BLaER1 treated with 17β-estradiol and CSF1 and Interleukin-3, amounts not matched to agents 10 nM and 100 nM (cell line): ENCODE results near the gene FOXO3B.
"Not testable (repeated sequence)": the region's sequence is repeated elsewhere in the genome, so short reads cannot be mapped to it uniquely, and the experiment has no call there.

Experiments
- H3K27ac ChIP-seq, 11 experiments: shearing (Covaris generic); formaldehyde crosslinking; 2 replicates each; pipeline ENCODE4 v1.8.1; 2022
- H3K27me3 ChIP-seq, 11 experiments: shearing (Covaris generic); formaldehyde crosslinking; 2 replicates each; pipeline ENCODE4 v1.8.1; 2022
- H3K36me3 ChIP-seq, 11 experiments: shearing (Covaris generic); formaldehyde crosslinking; 2 replicates each; pipeline ENCODE4 v1.8.1; 2022
- H3K4me1 ChIP-seq, 10 experiments: shearing (Covaris generic); formaldehyde crosslinking; 2 replicates each; pipeline ENCODE4 v1.8.1; 2022
- H3K4me2 ChIP-seq, 11 experiments: shearing (Covaris generic); formaldehyde crosslinking; 2 replicates each; pipeline ENCODE4 v1.8.1; 2022
- H3K4me3 ChIP-seq, 10 experiments: shearing (Covaris generic); formaldehyde crosslinking; 2 replicates each; pipeline ENCODE4 v1.8.1; 2022
- H3K9ac ChIP-seq, 11 experiments: shearing (Covaris generic); formaldehyde crosslinking; 2 replicates each; pipeline ENCODE4 v1.8.1; 2022
- H3K9me3 ChIP-seq, 11 experiments: shearing (Covaris generic); formaldehyde crosslinking; replicated peaks in 1 of 11; 2 replicates each; pipeline ENCODE4 v1.8.1; 2022
- H4K20me1 ChIP-seq, 11 experiments: shearing (Covaris generic); formaldehyde crosslinking; 2 replicates each; pipeline ENCODE4 v1.8.1; 2022

The FOXO3B gene

GRCh38 chr17:18677381-18677780, 4.7 kb downstream of the FOXO3B start:
- peaks cover 43 to 64% (median 60%) of the 10 kb centered on the region in 11 experiments for H3K9me3 ChIP-seq

GRCh38 chr17:18676928-18677327, 5.2 kb downstream of the FOXO3B start:
- not testable (repeated sequence) for H3K27me3 ChIP-seq, H3K4me2 ChIP-seq, H3K27ac ChIP-seq, H3K4me3 ChIP-seq, H4K20me1 ChIP-seq, H3K4me1 ChIP-seq, H3K9ac ChIP-seq
- peaks cover 27 to 73% (median 58%) of the 10 kb centered on the region in 11 experiments for H3K36me3 ChIP-seq
- H3K9me3 ChIP-seq: peaks cover 47 to 69% (median 65%) of the 10 kb centered on the region in 11 experiments

More at GRCh38 chr17:18677381-18677780, 4.7 kb downstream of the FOXO3B start:
- H3K36me3 ChIP-seq: peaks cover 22 to 68% (median 53%) of the 10 kb centered on the region in 11 experiments
- H3K27me3 ChIP-seq, H3K9ac ChIP-seq, H3K27ac ChIP-seq, H3K4me1 ChIP-seq, H3K4me3 ChIP-seq, H3K4me2 ChIP-seq, H4K20me1 ChIP-seq: not testable (repeated sequence)

GRCh38 chr17:18672395-18673227, 9.5 kb downstream of the FOXO3B start:
- not testable (repeated sequence) for H4K20me1 ChIP-seq, H3K4me1 ChIP-seq, H3K27ac ChIP-seq, H3K4me2 ChIP-seq, H3K9ac ChIP-seq, H3K27me3 ChIP-seq
- H3K9me3 ChIP-seq: peaks cover 80 to 90% (median 84%) of the 10 kb centered on the region in 11 experiments
- peak overlapping the region in 2 of 10 experiments; percentile 19 to 35; a peak in 2 of 20 replicates for H3K4me3 ChIP-seq
- H3K36me3 ChIP-seq: peaks cover 55 to 86% (median 74%) of the 10 kb centered on the region in 11 experiments

- H3K9ac ChIP-seq, H4K20me1 ChIP-seq, H3K27me3 ChIP-seq, H3K4me1 ChIP-seq, H3K4me3 ChIP-seq, H3K4me2 ChIP-seq, H3K27ac ChIP-seq: not testable (repeated sequence)
- peaks cover 44 to 73% (median 57%) of the 10 kb centered on the region in 11 experiments for H3K36me3 ChIP-seq
- H3K9me3 ChIP-seq: peaks cover 85 to 92% (median 89%) of the 10 kb centered on the region in 11 experiments
Measured at GRCh38 chr17:18668625-18669024, 13.5 kb downstream of the FOXO3B start.

GRCh38 chr17:18667535-18667934, 14.6 kb downstream of the FOXO3B start:
- not testable (repeated sequence) for H3K4me1 ChIP-seq, H3K9ac ChIP-seq, H3K4me3 ChIP-seq, H3K27ac ChIP-seq, H3K4me2 ChIP-seq, H4K20me1 ChIP-seq, H3K27me3 ChIP-seq
- Histone ChIP-seq H3K36me3 (peaks cover 34 to 62% (median 46%) of the 10 kb centered on the region in 11 experiments), H3K9me3 (peaks cover 85 to 92% (median 89%) of the 10 kb centered on the region in 11 experiments)

- H4K20me1 ChIP-seq, H3K27ac ChIP-seq, H3K4me2 ChIP-seq, H3K4me1 ChIP-seq, H3K9ac ChIP-seq, H3K4me3 ChIP-seq, H3K27me3 ChIP-seq: not testable (repeated sequence)
- H3K9me3 ChIP-seq: peaks cover 85 to 92% (median 89%) of the 10 kb centered on the region in 11 experiments
- peaks cover 23 to 50% (median 34%) of the 10 kb centered on the region in 11 experiments for H3K36me3 ChIP-seq
Measured at GRCh38 chr17:18666326-18666725, 15.8 kb downstream of the FOXO3B start.

GRCh38 chr17:18661924-18662624, 20.0 kb downstream of the FOXO3B start:
- not testable (repeated sequence) for H3K4me3 ChIP-seq, H4K20me1 ChIP-seq, H3K9ac ChIP-seq, H3K27ac ChIP-seq, H3K4me2 ChIP-seq, H3K27me3 ChIP-seq, H3K4me1 ChIP-seq
- H3K9me3 ChIP-seq: peaks cover 79 to 96% (median 85%) of the 10 kb centered on the region in 11 experiments
- peaks cover 0 to 13% (median 1%) of the 10 kb centered on the region in 11 experiments; a peak in 7 of 22 replicates for H3K36me3 ChIP-seq

- not testable (repeated sequence) for H3K27ac ChIP-seq, H3K9ac ChIP-seq, H3K4me2 ChIP-seq, H3K27me3 ChIP-seq, H4K20me1 ChIP-seq, H3K36me3 ChIP-seq, H3K4me3 ChIP-seq, H3K4me1 ChIP-seq
- H3K9me3 ChIP-seq: peaks cover 6 to 32% (median 15%) of the 10 kb centered on the region in 11 experiments; a peak in 19 of 22 replicates
Measured at GRCh38 chr17:18650094-18650493, 32.0 kb downstream of the FOXO3B start.

GRCh38 chr17:18644291-18644690, 37.8 kb downstream of the FOXO3B start, which contains the start of gene TBC1D28:
Gene TBC1D28, minus strand, starts transcription at chr17:18644391. Its CDS starts 3,039 bp downstream, at chr17:18641352.
- not testable (repeated sequence) for H3K4me3 ChIP-seq, H3K36me3 ChIP-seq, H3K27ac ChIP-seq, H3K27me3 ChIP-seq, H3K9me3 ChIP-seq, H3K4me2 ChIP-seq, H3K9ac ChIP-seq, H4K20me1 ChIP-seq, H3K4me1 ChIP-seq

GRCh38 chr17:18643124-18643523, 39.0 kb downstream of the FOXO3B start:
- not testable (repeated sequence) for H3K4me2 ChIP-seq, H3K36me3 ChIP-seq, H3K27ac ChIP-seq, H3K9ac ChIP-seq, H4K20me1 ChIP-seq, H3K9me3 ChIP-seq, H3K4me1 ChIP-seq, H3K4me3 ChIP-seq, H3K27me3 ChIP-seq

GRCh38 chr17:18638357-18638756, 43.8 kb downstream of the FOXO3B start:
- H3K27me3 ChIP-seq, H3K27ac ChIP-seq, H3K9ac ChIP-seq, H3K4me3 ChIP-seq, H3K36me3 ChIP-seq, H3K9me3 ChIP-seq, H4K20me1 ChIP-seq: not testable (repeated sequence)
- Histone ChIP-seq H3K4me2 (peak overlapping the region in 8 of 11 experiments; percentile 22 to 55 (median 36); a peak in 10 of 22 replicates), H3K4me1 (peaks cover 10 to 24% (median 21%) of the 10 kb centered on the region in 10 experiments; a peak in 18 of 20 replicates)

- H3K36me3 ChIP-seq, H4K20me1 ChIP-seq, H3K9ac ChIP-seq, H3K9me3 ChIP-seq, H3K27me3 ChIP-seq, H3K4me3 ChIP-seq, H3K27ac ChIP-seq: not testable (repeated sequence)
- Histone ChIP-seq H3K4me2 (peak overlapping the region in 8 of 11 experiments; percentile 40 to 82 (median 58); a peak in 14 of 22 replicates), H3K4me1 (peaks cover 10 to 24% (median 21%) of the 10 kb centered on the region in 10 experiments; a peak in 18 of 20 replicates)
Measured at GRCh38 chr17:18636237-18636636, 45.9 kb downstream of the FOXO3B start.
